HG03565 (cell line): Measurements from ENCODE around the gene CAPSL.
"Not testable (repeated sequence)": the region's sequence is repeated elsewhere in the genome, so short reads cannot be mapped to it uniquely, and the experiment has no call there.

ENCODE experiments used
- ATAC-seq: cut with Tn5 transposase; IDR thresholded peaks from one replicate; pipeline ENCODE4 v1.9.1; 2021; ENCODE audit warnings: mild to moderate bottlenecking, moderate library complexity; ENCODE audit not compliant: unreplicated experiment

Gene CAPSL

DNA sequence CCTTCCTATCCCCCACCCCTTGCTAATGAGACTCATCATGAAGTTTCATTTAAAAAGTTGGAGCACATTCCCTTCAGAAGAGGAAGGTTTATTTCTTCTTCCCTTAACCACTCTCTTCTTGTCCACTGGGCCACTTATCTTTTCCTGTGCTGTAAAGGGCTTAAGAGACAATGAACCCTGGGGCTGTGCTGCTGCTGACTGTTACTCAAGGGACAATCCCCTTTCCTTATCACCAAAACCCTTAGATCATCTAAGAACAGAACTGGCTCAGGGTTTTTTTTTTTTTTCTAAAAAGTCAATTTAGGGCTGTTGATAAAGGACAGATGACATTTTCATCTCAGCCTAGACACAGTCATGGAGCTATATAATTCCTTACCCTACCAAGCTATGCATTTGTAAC, 29.6 kb downstream of the CAPSL start:
- no peak for ATAC-seq

DNA sequence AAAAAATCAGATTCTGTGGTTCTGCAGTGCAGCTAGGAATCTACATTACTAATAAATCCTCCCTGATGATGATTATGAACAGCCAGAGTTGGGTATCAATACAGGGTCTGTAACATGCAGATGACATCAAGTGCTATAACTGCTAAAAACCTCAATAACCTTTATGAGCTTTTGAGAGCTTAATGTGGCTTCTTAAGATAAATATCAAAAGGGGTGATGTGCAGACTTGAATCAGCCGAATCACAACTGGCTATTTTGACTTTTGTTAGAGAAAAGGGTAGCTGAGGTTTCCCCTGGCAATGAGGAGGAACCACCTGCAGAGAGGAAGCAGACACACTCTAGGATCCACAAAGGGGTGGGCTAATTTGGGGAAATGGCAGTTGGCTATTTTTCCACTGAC, 30.2 kb downstream of the CAPSL start:
- ATAC-seq = no peak

DNA sequence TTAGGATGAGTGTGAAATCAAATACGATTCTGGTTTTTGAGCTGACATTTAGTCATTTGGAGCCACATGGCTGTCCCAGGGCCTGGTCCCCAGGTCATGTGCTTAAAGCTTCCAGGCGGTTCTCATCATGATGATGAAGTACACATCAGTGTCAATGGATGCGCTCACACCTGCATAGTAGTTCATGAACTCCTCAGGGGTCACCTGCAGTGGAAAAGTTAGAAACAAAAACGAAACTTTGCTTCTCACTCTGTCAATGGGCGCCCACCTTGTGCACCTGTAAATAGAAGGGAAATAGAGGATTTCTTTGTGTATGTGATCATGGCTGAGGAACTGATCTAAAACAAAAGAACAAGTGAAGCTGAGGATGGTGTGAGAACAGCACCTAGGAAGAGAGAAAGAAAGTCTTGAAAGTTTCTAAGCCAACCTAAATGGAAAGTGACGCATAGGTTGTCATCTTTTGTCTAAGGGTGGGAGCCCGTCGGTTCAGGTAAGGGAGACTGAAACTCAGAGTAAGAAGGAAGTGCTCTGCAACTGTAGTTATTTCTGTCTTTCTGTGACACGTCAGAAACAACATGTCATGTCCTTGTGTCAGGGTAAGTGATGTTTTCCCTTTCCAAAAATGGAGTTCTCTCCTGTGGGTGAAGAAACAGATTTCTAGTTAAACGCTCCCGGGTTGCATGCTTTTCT, 33.8 kb downstream of the CAPSL start:
- ATAC-seq = peak; percentile 63

DNA sequence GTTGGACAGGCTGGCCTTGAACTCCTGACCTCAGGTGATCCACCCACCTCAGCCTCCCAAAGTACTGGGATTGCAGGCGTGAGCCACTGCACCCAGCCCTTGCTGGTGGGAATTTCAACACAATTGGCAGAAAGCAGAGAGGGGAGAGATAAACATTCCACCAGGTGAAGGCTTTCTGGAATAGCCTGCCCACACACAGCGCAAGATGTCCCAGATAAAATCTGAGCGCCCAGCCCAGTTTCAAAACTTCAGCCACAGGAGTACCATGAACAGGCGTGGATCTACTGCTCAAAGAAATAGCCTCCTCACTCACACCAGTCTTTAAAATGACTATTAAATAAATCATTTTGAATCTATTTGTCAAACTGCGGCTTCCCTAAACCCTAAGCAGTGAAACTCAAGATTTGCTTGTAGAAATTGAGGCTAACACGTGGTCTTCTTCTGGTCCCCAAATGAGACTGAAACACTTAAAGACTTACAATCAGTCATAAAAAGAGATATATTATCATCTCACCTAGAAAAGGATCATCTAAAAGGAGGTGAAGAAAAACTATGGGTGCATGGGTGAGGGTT, 34.7 kb downstream of the CAPSL start:
- no peak for ATAC-seq

DNA sequence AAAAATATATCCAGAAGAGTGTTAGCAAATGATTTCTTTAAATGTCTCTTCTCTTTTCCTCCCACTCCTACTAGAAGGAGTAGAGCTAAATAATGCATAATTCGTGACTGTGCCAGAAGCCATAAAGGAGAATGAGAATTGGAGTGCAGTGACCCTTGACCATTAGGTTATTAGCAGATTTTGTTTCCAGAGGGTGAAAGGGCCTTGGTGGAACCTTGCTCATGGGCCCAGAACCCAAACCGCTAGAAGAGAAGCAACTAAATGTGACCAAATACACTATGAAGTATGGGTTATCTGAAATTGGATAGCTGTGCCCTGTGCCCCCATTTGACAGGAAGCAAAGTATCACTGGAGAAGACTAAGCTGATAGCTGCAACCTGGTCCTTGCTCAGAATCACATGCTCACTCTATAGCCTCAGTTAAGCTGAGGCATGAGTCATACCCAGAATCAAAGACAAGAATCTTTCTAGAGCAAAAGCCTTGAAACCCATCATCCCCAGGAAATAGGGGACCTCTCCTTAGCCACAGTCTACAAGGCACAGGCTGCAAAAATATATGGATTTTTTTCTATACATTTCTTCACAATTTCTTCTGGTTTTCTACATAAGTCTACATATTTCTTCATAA, 36.3 kb downstream of the CAPSL start:
- ATAC-seq = peak; percentile 62

DNA sequence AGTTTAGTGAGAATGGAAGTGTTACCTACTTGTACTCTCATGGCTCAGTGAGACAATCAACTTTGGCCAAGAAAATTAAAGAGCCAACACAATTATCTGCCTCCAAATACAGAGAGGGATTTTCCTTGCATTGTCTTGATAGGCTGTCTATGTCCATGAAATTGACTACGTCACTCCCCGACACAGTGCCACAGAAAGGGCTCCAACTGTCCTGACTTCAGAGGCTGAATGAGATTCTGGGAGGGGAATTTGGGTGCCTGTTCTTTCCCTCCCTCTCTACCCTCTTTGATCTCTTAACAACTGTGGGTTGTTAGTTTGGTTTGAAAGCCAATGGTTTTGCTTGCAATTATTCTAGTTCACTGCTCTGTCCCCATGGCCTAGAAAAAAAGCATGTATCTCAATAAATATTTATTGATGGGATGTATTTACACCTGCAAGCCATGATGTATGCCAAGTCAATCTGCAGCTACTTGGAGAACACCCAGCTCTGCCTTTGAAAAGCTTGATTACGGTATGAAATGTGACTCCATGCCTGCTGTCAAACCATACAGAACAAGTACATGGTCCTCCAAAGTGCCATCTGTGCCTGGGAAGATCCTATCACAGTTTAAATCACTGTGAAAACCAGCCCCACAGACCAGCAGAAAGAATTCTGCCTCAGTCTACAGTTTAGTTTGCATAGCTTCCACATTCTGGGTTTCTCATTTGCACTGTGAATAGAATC, 37.3 kb downstream of the CAPSL start:
- ATAC-seq = no peak

DNA sequence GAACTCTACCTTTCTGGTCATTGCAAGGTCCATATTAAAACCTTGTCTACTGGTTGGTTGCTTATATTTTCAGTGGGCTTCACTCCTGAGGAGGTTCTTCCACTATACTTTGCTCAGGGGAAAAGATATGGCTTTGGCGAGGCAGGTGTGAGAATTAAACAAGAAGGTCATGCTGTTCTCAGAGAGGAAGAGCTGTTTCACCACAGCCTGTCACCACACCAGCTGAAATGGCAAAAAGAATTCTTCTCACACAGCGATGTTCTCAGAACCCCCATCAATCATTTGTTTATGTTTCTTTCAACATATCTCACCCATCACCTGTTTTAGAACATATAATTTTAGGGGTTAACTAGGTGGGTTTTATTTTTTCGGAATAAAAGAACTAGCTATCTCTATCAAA, 38.6 kb downstream of the CAPSL start:
- no peak for ATAC-seq

DNA sequence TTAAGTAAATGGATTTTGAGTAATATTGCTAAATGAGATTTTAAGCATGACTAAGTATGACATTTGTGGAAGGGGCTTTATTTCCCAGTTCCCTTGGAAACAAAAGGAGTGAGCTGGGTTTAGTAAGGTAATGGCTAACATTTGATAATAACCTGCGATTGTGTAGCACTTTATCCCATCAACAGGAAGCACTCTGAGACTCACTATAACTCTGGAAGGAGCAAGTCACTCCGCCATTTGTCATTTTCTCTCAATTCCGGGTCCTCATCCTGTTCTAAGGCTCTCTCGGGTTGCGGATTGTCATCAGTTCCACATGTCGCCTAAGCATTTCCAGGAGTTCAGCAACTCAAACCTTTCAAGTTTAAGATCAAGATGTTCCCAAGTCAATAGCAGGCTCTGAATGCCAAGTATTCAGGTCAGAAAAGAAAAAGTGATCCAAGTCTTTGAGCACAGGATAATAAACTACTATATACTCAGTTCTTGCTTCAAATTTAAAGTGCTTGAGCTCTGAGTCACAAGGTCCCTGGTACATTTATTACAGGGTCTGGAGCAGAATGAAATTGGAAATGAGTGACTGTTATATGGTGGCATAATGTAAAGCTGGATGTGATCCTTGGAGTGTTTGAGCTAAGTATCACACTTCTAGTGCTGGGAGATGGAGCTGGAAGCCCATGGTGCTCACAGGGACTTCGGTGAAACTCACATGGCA, 39.3 kb downstream of the CAPSL start:
- no peak for ATAC-seq

DNA sequence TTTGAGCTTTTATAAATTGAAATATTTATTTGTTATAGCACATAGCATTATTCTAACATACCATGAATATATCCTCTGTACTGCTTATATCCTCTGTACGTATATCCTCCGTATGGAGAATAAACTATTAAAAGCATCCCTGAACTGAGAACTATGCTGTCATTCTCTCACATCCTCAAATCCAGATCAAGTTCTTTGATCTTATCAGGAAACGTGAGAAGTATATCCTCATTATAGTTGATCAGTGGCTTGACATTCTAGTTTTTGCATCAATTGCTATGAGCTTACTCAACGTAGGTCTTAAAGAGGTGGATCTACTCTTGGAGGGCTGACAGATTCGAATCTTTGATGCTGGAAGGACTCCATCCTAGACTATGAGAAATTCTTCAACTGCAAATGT, 44.3 kb downstream of the CAPSL start:
- no peak for ATAC-seq

DNA sequence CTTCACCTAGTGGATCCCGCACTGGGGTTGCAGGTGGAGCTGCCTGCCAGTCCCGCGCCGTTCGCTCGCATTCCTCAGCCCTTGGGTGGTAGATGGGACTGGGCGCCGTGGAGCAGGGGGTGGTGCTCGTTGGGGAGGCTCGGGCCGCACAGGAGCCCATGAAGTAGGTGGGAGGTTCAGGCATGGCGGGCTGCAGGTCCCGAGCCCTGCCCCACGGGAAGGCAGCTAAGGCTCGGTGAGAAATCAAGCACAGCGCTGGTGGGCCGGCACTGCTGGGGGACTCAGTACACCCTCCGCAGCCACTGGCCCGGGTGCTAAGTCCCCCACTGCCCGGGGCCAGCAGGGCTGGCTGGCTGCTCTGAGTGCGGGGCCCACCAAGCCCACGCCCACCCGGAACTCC, 45.6 kb downstream of the CAPSL start:
- ATAC-seq = not testable (repeated sequence)

DNA sequence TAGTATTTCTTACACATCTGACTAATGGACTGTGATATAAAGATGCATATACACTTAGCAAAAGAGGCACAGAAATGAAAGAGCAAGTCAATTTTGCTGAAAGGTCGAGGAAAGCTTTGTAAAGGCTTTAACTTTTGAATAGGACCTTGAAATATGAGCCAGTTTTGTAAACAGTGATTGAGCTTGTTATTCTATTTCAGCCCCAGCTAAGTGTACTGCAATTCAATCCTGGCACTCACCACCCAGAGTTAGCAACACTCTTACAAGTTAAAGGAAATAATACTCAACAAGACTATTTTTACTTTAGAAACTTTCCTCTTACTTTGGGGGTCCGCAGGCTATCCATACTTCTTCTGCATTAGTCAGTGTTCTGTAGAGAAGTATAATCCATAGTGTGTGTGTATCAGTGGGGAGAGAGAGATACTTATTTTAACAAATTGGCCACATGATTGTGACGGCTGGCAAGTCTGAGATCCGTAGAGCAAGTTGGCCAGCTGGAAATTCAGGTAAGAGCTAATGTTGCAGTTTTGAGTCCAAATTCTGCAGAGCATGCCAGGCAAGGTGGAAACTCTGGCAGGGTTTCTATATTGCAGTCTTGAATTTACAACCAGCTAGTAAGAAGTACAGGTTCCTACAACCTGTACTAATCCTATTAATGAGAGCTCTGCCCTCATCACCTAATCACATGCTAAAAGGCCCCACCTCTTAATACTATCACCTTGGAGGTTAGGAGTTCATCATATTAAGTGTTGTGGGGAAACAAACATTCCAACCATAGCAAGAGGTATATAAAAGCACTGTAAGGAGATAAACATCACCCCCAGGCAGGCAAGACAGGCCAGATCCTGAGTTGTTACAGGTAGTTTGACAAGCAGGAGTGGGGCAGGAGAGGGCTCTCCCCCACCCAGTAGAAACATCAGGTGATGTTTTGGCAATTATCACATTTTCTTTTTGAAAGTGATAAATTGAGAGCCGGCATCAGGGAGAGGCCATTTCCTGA, 48.1 kb downstream of the CAPSL start:
- ATAC-seq = no peak

DNA sequence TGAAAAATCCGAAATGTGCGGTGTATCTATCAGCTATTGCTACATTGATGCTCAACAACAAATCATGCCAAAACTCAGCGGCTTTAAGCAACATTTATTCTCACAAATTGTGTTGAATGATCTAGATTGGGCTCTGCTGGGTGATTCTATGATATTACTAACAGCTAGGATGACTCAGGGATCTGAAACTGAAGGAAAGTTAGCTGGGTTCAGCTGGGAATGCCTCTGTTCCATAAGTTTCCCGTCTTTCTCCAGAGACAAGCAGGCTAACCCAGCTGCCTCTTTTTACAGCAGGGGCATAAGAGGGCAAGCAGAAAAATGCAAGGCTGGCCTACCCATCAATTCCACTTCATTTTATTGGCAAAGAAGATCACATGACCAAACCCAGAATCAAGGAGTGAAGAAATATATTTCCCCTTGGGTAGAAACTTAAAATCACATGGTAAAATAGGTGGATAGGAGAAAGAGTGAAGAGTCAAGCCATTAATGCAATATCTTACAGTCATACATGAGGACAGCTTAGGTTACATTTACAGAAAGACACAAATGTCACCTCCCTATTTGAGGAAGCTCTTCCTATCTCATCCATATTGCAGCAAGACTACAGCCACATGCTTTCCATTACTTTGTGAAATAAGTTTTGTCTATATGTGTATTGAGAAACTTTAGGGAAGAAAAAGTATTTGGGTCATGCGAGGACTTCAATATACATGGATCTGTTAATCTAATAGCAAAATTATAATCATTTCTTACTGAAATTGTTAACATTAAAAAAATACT, 50.9 kb downstream of the CAPSL start:
- ATAC-seq = no peak

DNA sequence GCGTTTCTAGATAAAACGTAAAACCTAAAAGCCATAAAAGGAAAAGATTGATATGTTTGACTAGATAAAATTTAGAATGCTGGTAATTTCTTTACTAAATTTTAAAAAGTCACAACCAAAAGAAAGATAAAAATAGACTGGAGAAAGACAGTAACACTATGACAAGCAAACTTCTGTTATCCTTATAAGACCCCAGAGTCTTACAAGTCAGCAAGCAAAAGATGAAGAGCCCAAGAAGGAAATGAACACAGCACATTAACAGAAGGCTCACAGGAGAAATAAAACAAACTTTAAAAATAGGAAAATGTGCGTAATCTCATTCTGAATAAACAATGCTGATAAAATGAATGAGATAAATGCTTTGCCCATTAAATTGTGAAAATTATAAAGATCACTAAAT, 52.0 kb downstream of the CAPSL start:
- ATAC-seq = no peak

DNA sequence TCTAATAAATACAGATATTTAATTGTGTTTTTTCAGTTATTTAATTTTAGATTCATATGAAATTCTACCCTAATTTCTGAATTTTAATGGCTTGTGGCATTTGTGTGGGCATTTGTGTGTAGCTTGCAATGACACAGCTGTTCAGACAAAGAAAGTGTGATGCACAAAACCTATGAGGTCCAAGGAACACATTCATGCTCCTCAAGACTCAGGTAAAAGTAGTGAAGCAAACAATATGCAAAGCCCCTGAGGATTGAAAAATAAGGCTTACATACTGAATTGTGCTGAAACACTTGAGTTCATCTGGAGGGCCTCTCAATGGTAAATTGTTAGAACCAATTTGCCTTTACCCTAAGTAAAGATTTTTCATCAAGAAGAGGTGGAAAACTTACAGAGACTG, 53.6 kb downstream of the CAPSL start:
- peak; percentile 13 for ATAC-seq

DNA sequence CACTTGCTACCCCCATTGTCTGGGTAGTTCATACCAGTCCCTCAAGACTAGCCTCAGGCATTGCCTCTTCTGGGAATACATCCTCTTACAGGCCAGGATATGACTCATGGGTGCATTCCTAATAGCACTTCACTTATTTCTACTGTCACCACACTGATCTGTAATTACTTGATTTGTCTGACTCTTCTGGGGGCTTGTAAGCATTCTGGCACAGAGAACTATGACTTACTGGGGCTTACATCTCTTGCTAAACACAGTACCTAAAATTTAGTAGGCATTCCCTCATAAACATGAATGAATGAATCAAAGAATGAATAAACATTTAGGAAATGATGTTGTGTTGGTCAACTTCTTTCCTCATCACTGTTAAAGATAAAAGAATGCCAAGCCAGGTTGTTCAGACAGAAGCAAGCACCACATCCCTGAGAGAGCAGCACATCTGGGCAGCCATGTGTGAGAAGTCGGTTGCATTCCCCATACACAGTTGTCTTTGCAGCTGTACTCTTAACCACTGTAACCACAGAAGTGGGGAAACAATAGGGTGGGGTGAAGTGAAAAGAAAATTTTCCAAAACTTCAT, 54.1 kb downstream of the CAPSL start:
- peak; percentile 50 for ATAC-seq

DNA sequence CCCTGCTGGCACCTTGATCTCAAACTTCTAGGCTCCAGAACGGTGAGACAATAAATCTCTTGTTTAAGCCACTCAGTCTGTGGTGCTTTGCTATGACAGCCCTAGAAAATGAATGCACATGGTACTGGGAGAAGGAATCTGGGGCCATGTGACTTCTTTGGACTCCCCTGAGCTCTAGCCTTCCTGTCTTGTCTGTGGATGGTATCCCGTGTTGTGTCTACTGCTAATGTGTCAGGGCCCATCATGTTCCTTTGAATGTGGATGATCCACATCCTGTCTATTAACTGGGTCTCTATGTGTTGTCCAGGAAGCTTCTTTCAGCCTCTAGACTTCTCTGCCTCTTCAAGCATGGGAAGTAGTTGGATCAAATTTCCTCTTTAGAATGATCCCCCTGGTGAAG, 56.7 kb downstream of the CAPSL start:
- no peak for ATAC-seq

DNA sequence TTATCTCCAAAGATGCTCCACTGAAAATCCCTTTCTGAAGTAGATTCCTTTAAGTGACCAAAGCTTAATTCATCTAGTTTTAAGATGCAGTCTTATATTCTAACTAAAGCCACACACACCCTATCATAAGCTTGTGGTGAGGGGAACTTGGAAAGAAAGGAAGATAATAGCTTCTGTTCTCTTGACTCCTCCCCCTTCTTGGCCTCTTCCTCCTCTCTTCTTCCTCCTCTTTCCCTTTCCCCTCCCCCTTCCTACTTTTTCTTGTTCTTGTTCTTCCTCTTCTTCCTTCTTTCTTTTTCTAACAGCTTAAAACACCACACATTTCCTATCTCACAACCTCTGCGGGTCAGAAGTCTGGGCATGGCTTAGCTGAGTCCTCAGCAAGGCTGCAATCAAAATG, 58.3 kb downstream of the CAPSL start:
- no peak for ATAC-seq

DNA sequence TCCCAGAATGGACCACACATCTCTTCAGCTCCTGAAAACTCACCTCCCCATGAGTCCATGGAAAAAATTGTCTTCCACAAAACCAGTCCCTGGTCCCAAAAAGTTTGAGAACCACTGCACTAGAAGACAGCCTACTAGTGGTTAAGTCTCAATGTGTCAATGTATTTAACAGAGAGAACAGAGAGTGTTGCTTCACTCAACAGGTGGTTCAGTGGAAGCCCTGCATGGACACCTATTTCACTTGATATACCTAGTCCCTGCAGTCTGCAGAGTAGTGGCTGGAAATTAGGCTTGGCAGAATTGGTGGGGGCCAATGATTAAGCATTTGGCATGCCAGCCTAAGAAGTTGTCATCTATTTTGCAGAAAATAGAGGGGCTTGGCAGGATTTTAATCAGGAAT, 58.8 kb downstream of the CAPSL start:
- no peak for ATAC-seq

DNA sequence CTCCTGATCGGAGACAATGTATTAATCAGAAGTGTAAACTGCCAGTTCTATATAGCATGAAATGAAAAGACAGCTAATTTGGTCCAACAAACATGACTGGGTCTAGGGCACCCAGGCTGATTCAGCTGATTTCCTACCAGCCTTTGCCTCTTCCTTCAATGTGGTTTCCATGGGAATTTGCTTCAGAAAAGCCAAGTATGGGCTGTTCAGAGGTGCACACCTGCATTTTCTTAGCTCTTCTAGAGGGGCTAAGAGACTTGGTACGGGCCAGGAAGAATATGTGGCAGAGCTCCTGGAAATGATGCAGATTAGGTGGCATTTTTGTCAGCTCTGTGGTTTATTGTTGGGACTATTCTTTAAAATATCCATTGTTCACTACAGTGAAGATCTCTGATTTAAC, 59.3 kb downstream of the CAPSL start:
- ATAC-seq = no peak
